Astrocyte (in vitro differentiated cells and primary cell): ENCODE measurements around the gene SCGB1D1. TPM values are rescaled to one million over a fixed set of nuclear protein-coding genes. Genes with fewer than 3 reads are reported as not detected.

ENCODE experiments used
- DNase-seq: peaks from one replicate; pipeline ENCODE4 v3.0.0-alpha.2; 2010; ENCODE audit warnings: low read depth
- FAIRE-seq: peaks from 2 replicates; lab custom pipeline; 2011; peaks lifted over from hg19 to GRCh38; lab: Jason Lieb, UNC
- H2AFZ ChIP-seq: 2 replicates; pipeline ENCODE4 v1.6.0; 2012; ENCODE audit warnings: low read depth, low read length, inconsistent platforms
- H3K27ac ChIP-seq: 2 replicates; pipeline ENCODE4 v1.5.1; 2011; ENCODE audit warnings: low read depth, low read length, inconsistent platforms
- H3K27me3 ChIP-seq: 2 replicates; pipeline ENCODE4 v1.6.0; 2011; ENCODE audit warnings: low read length, inconsistent platforms; ENCODE audit not compliant: insufficient read depth
- H3K36me3 ChIP-seq: 2 replicates; pipeline ENCODE4 v1.5.1; 2011; ENCODE audit warnings: low read length, inconsistent platforms; ENCODE audit not compliant: insufficient read depth
- H3K4me1 ChIP-seq: 2 replicates; pipeline ENCODE4 v1.5.1; 2011; ENCODE audit warnings: low read length, inconsistent platforms; ENCODE audit not compliant: insufficient read depth
- H3K4me2 ChIP-seq: 2 replicates; pipeline ENCODE4 v1.6.0; 2012; ENCODE audit warnings: low read length, inconsistent platforms
- H3K4me3 ChIP-seq: 2 replicates; pipeline ENCODE4 v1.5.1; 2011; ENCODE audit warnings: low read depth, mild to moderate bottlenecking, low read length, inconsistent platforms; ENCODE audit not compliant: insufficient read depth
- H3K79me2 ChIP-seq: 2 replicates; pipeline ENCODE4 v1.6.0; 2012; ENCODE audit warnings: mild to moderate bottlenecking, low read length, inconsistent platforms; ENCODE audit not compliant: insufficient read depth
- H3K9ac ChIP-seq: 2 replicates; pipeline ENCODE4 v1.6.0; 2012; ENCODE audit warnings: mild to moderate bottlenecking, low read length, inconsistent platforms
- H3K9me3 ChIP-seq: 2 replicates; pipeline ENCODE4 v1.5.1; 2012; ENCODE audit warnings: low read depth, mild to moderate bottlenecking, low read length, inconsistent platforms; ENCODE audit not compliant: insufficient read depth
- H4K20me1 ChIP-seq: 2 replicates; pipeline ENCODE4 v1.6.0; 2012; ENCODE audit warnings: low read length, inconsistent platforms; ENCODE audit not compliant: insufficient read depth
- H3K27ac Mint-ChIP-seq: one replicate; pipeline ENCODE4 v1.8.0; 2021; ENCODE audit warnings: mild to moderate bottlenecking, mixed read lengths; ENCODE audit not compliant: unreplicated experiment
- H3K27me3 Mint-ChIP-seq: one replicate; pipeline ENCODE4 v1.8.0; 2021; ENCODE audit warnings: low read depth, mixed read lengths; ENCODE audit not compliant: unreplicated experiment
- H3K36me3 Mint-ChIP-seq: one replicate; pipeline ENCODE4 v1.8.0; 2021; ENCODE audit warnings: low read depth, mixed read lengths; ENCODE audit not compliant: unreplicated experiment
- H3K4me1 Mint-ChIP-seq: one replicate; pipeline ENCODE4 v1.8.0; 2021; ENCODE audit warnings: low read depth, mixed read lengths; ENCODE audit not compliant: unreplicated experiment
- H3K4me3 Mint-ChIP-seq: one replicate; pipeline ENCODE4 v1.8.0; 2021; ENCODE audit warnings: mild to moderate bottlenecking, moderate library complexity, mixed read lengths; ENCODE audit not compliant: unreplicated experiment
- H3K9me3 Mint-ChIP-seq: one replicate; pipeline ENCODE4 v1.8.0; 2021; ENCODE audit warnings: mild to moderate bottlenecking, mixed read lengths; ENCODE audit not compliant: unreplicated experiment
- CTCF ChIP-seq: IDR thresholded peaks from 2 replicates; pipeline ENCODE4 v1.5.1; 2011; ENCODE audit warnings: low read depth, mild to moderate bottlenecking, inconsistent platforms, low read length, moderate library complexity; ENCODE audit not compliant: insufficient read depth
- EZH2 ChIP-seq: IDR thresholded peaks from 2 replicates; pipeline ENCODE4 v1.6.1; 2012; ENCODE audit warnings: mild to moderate bottlenecking, low read length, inconsistent platforms; ENCODE audit not compliant: insufficient read depth
- total RNA-seq: library from RNA; stranded (reverse); gene quantifications from 2 replicates; pipeline ENCODE4 v1.2.1, GENCODE V29; 2021

SCGB1D1 gene
- total RNA-seq, 1 donor from 2014 or later = not detected

DNA sequence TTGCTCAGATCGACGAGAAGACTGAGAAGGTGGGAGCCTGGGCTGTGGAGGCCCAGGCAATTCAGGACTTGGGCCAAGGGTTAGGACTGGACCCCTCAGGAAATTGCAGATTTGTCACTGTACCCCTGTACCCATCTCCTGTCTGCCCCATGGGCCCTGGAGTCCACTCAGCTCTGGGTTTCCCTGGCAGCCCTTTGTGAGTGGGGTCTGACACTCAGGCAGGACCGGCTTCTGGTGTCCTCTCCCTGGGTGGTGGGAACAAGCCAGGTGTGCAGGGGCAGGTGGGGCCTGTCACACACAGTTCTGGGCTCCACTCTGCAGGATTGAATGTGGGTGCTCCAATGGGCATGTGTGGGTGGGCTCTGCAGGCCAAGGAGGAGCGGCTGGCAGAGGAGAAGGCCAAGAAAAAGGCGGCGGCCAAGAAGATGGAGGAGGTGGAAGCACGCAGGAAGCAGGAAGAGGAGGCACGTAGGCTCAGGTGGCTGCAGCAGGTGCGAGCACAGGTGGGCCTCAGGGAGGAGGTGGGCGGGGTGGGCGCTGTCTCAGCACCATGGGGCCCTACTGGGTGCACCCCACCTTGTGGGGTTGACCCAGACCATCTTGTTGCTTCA is 44.6 kb upstream of the SCGB1D1 start:
- peaks cover 26% of the 10 kb centered on the region for H3K36me3 ChIP-seq
- FAIRE-seq = no peak

GRCh38 chr11:62146476-62147200 is 43.4 kb upstream of the SCGB1D1 start:
- Mint-ChIP-seq H3K27me3 (no peaks in the 10 kb centered on the region), H3K4me1 (no peaks in the 10 kb centered on the region), H3K36me3 (peaks cover 21% of the 10 kb centered on the region), H3K9me3 (no peaks in the 10 kb centered on the region), H3K27ac (no peak overlapping the region), H3K4me3 (no peak overlapping the region)
- Histone ChIP-seq H3K36me3 (peaks cover 31% of the 10 kb centered on the region), H3K4me2 (no peak overlapping the region), H3K9me3 (no peaks in the 10 kb centered on the region), H3K4me3 (no peak overlapping the region), H3K79me2 (no peaks in the 10 kb centered on the region), H3K9ac (no peak overlapping the region), H3K4me1 (no peaks in the 10 kb centered on the region), H4K20me1 (no peaks in the 10 kb centered on the region), H2AFZ (no peak overlapping the region), H3K27me3 (no peaks in the 10 kb centered on the region), H3K27ac (no peak overlapping the region)
- no peak for TF ChIP-seq CTCF
- TF ChIP-seq EZH2 = no peak
- DNase-seq (no peak), FAIRE-seq (no peak)

More for the DNA sequence above, 44.6 kb upstream of the SCGB1D1 start:
- H3K9ac ChIP-seq = no peak overlapping the region
- H3K4me1 ChIP-seq = no peaks in the 10 kb centered on the region
- Mint-ChIP-seq H3K4me1 (no peaks in the 10 kb centered on the region), H3K4me3 (no peak overlapping the region), H3K9me3 (no peaks in the 10 kb centered on the region), H3K36me3 (peaks cover 14% of the 10 kb centered on the region), H3K27ac (no peak overlapping the region), H3K27me3 (no peaks in the 10 kb centered on the region)
- no peaks in the 10 kb centered on the region for H3K27me3 ChIP-seq
- H3K4me2 ChIP-seq = no peak overlapping the region
- H3K79me2 ChIP-seq = no peaks in the 10 kb centered on the region
- TF ChIP-seq CTCF (no peak), EZH2 (no peak)
- H3K9me3 ChIP-seq = no peaks in the 10 kb centered on the region
- no peak overlapping the region for H3K27ac ChIP-seq
- H2AFZ ChIP-seq = no peak overlapping the region
- H4K20me1 ChIP-seq = no peaks in the 10 kb centered on the region
- no peak overlapping the region for H3K4me3 ChIP-seq
- DNase-seq = no peak

DNA sequence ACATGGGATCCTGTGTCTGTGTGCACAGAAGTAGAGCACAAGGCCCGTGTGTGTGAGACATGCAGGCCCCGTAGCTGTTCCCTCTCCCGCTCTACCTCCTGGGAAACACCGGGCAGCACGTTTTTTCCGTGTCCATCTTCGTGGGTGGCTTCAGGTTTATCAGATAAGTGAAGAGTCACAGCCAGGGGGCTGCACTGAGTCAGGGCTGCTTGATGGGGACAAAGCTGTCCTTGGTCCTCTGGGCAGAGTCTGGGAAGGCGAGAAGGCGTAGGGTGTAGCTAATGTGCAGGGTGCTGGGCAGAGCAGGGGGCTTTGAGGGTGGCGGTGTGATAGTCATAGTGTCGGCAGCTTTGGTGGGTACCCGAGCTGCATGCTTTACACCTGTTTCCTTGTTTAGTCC is 42.5 kb upstream of the SCGB1D1 start:
- Mint-ChIP-seq H3K4me1 (no peaks in the 10 kb centered on the region), H3K27me3 (no peaks in the 10 kb centered on the region), H3K9me3 (no peaks in the 10 kb centered on the region), H3K27ac (no peak overlapping the region), H3K36me3 (peaks cover 22% of the 10 kb centered on the region), H3K4me3 (no peak overlapping the region)
- no peaks in the 10 kb centered on the region for H3K27me3 ChIP-seq
- no peak overlapping the region for H2AFZ ChIP-seq
- H3K4me1 ChIP-seq = no peaks in the 10 kb centered on the region
- no peak overlapping the region for H3K9ac ChIP-seq
- no peaks in the 10 kb centered on the region for H4K20me1 ChIP-seq
- no peak for DNase-seq
- H3K4me3 ChIP-seq = no peak overlapping the region
- no peak for TF ChIP-seq EZH2
- no peak for TF ChIP-seq CTCF
- no peak overlapping the region for H3K27ac ChIP-seq
- H3K79me2 ChIP-seq = no peaks in the 10 kb centered on the region
- FAIRE-seq = no peak
- H3K36me3 ChIP-seq = peaks cover 31% of the 10 kb centered on the region
- H3K9me3 ChIP-seq = no peaks in the 10 kb centered on the region
- H3K4me2 ChIP-seq = no peak overlapping the region
